Ishikawa (cell line): ENCODE results near the gene TGM2.

ENCODE experiments used
- CEBPB ChIP-seq: IDR thresholded peaks from 2 replicates; pipeline ENCODE4 v1.6.1; 2012
- CREB1 ChIP-seq: IDR thresholded peaks from 2 replicates; pipeline ENCODE4 v1.6.1; 2012; ENCODE audit warnings: low read depth
- EGR1 ChIP-seq: IDR thresholded peaks from 2 replicates; pipeline ENCODE4 v1.6.1; 2012
- EP300 ChIP-seq: IDR thresholded peaks from 2 replicates; pipeline ENCODE4 v1.6.1; 2012; ENCODE audit warnings: borderline replicate concordance
- FOXM1 ChIP-seq: IDR thresholded peaks from 2 replicates; pipeline ENCODE4 v1.6.1; 2012; ENCODE audit warnings: low read depth, borderline replicate concordance
- MAX ChIP-seq: IDR thresholded peaks from 2 replicates; pipeline ENCODE4 v1.6.1; 2012
- NFIC ChIP-seq: IDR thresholded peaks from 2 replicates; pipeline ENCODE4 v1.6.1; 2012
- RAD21 ChIP-seq: IDR thresholded peaks from 2 replicates; pipeline ENCODE4 v1.6.1; 2012; ENCODE audit warnings: low read depth
- REST ChIP-seq: IDR thresholded peaks from 2 replicates; pipeline ENCODE4 v1.6.1; 2012; ENCODE audit warnings: low read depth, mild to moderate bottlenecking
- TAF1 ChIP-seq: IDR thresholded peaks from 2 replicates; pipeline ENCODE4 v1.6.1; 2012; ENCODE audit warnings: low read depth, mild to moderate bottlenecking
- TCF12 ChIP-seq: IDR thresholded peaks from 2 replicates; pipeline ENCODE4 v1.6.1; 2012; ENCODE audit warnings: low read depth
- TEAD4 ChIP-seq: IDR thresholded peaks from 2 replicates; pipeline ENCODE4 v1.6.1; 2012
- YY1 ChIP-seq: IDR thresholded peaks from 2 replicates; pipeline ENCODE4 v1.6.1; 2012; ENCODE audit warnings: low read depth
- ZBTB7A ChIP-seq: IDR thresholded peaks from 2 replicates; pipeline ENCODE4 v1.6.1; 2012; ENCODE audit warnings: low read depth
- TF ChIP-seq, protein P1 (sequence below): IDR thresholded peaks from 2 replicates; pipeline ENCODE4 v1.6.1; 2012

TGM2 gene

DNA sequence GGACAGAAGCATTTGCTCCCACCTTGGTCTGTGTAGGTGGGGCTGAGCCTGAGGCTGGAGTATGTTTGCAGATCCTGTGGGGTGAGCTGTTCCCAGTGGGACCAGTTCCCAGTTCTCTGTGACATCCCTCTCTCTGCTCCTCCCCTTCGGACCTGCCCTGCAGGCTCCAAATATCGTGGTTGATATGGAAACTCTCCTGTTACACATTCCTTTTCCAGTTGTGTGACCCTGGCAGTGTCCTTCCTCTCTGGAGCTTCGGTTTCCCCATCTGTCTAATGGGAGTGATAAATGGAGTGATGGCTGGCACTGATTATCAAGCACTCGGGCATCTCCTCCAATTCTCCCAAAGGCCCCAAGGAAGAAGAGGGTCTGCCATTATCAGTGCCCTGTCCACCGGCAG, 15.7 kb upstream of the TGM2 start:
- TF ChIP-seq TEAD4 (peak; percentile 74), MAX (no peak)

DNA sequence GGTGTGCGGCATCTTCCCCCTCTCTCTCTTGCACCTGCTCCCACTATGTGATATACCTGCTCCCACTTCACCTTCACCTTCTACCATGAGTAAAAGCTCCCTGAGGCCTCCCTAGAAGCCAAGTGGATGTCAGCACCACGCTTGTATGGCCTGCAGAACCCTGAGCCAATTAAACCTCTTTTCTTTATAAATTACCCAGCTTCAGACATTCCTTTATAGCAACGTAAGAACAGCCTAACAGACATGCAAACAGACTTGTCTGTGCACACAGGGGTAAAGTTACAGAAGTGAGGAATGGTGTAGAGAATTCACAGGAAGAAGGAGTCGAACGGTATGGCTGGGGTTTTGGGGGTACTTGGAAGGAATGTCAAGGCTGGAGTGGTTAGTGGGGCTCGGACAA, 14.8 kb upstream of the TGM2 start:
- TF ChIP-seq MAX, result no peak
- TF ChIP-seq CEBPB, result no peak
- no peak for TF ChIP-seq ZBTB7A
- TF ChIP-seq EP300, result no peak
- TF ChIP-seq, protein P1, sequence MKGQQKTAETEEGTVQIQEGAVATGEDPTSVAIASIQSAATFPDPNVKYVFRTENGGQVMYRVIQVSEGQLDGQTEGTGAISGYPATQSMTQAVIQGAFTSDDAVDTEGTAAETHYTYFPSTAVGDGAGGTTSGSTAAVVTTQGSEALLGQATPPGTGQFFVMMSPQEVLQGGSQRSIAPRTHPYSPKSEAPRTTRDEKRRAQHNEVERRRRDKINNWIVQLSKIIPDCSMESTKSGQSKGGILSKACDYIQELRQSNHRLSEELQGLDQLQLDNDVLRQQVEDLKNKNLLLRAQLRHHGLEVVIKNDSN, result 0 out of 2 replicates have a peak, but pooled peaks have one; percentile 3
- no peak for TF ChIP-seq FOXM1
- TF ChIP-seq TAF1, result no peak
- TF ChIP-seq TCF12, result no peak

- no peak for TF ChIP-seq CREB1
- TF ChIP-seq CEBPB, result no peak
- TF ChIP-seq YY1, result no peak
- TF ChIP-seq TAF1, result no peak
- TF ChIP-seq MAX, result no peak
- TF ChIP-seq NFIC, result no peak
- TF ChIP-seq EP300, result no peak
- no peak for TF ChIP-seq FOXM1
- TF ChIP-seq REST, result no peak
- TF ChIP-seq TCF12, result no peak
- TF ChIP-seq EGR1, result no peak
- TF ChIP-seq, protein P1, result no peak
- no peak for TF ChIP-seq TEAD4
- TF ChIP-seq RAD21, result no peak
- TF ChIP-seq ZBTB7A, result no peak
Measured at GRCh38 chr20:38178581-38178980, 13.5 kb upstream of the TGM2 start.

GRCh38 chr20:38178065-38178491, 13.0 kb upstream of the TGM2 start:
- TF ChIP-seq, protein P1, result no peak
- TF ChIP-seq EGR1 (no peak), EP300 (no peak), FOXM1 (no peak), CREB1 (no peak), TCF12 (no peak), TEAD4 (no peak), RAD21 (no peak), MAX (no peak), TAF1 (no peak), NFIC (no peak)

DNA sequence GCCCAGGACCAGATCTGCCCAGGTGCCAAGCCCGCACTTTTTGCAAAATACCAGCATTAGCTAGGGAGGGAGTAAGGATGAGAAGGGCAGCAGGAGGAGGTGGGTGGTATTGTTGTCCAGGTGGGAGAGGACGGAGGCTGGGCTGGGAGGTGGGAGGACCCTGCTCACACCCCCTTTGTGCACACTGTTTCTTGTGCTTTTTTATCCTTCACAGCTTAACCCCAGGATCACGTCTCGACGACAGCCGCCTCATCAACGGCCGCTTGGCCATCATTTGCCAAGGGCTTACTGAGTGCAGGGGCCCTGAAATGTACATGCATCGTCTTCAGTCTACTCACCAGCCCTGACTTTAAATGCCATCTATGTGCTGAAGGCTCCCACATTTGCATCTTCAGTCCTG, 12.1 kb upstream of the TGM2 start:
- TF ChIP-seq NFIC (no peak), TEAD4 (no peak), EGR1 (no peak), YY1 (no peak), TAF1 (no peak)

DNA sequence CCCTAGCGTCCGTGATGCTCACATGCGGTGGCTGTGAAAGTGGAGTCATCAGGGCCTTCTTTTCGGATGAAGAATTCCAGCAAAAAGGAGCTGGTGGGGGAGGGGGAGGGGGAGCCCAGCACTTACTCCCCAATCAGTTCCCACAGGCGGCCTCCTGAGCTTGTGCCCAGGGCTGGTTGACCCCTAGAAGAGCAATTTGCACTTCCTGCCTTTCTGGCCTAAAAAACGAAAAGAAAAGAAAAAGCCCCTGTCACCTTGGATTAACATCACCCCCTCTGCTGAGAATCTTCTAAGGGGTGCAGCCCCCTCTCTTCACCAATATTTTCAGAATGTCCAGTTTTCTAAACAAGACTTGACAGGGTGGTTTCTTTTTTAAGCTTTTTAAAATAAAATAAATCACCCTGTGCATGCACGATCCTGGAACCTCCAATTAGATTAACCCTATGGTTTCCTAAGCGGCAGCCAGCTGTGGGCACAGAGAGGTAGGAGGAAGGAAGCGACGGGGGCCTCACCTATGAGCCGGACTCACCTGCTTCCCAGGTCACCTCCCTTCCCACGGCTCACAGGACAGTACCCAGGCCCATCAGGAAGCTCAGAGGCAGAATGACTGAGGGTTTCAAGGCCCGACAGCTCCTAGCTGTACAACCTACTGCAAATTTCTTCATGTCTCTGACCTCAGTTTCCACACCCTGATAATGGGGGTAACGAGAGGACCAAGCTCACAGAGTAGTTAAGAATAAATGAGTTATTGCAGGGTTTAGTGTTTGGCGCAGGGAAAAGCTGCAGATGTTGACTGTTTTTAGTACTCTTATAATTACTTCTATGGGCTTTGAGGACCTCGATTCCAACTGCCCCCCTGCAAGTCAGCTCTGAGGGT, 10.5 kb upstream of the TGM2 start:
- no peak for TF ChIP-seq CEBPB
- TF ChIP-seq EP300, result no peak
- no peak for TF ChIP-seq CREB1
- TF ChIP-seq, protein P1, result no peak
- no peak for TF ChIP-seq RAD21
- no peak for TF ChIP-seq MAX
- no peak for TF ChIP-seq TEAD4
- TF ChIP-seq YY1, result no peak
- TF ChIP-seq ZBTB7A, result no peak
- TF ChIP-seq TAF1, result no peak
- no peak for TF ChIP-seq REST
